Lower lobe of right lung (tissue), 2 donors: ENCODE data around the gene PANX3. TPM values are rescaled to one million over a fixed set of nuclear protein-coding genes. Genes with fewer than 3 reads are reported as not detected.

Experiments
- ATAC-seq, 2 donors: fragments of 200-7000 bp; cut with Tn5 transposase; one replicate each; pipeline ENCODE4 v1.9.1; 2020 to 2022; ENCODE audit warnings: mild to moderate bottlenecking in 2 of 2, moderate library complexity in 2 of 2
- DNase-seq: peaks from one replicate; pipeline ENCODE4 v3.0.0-alpha.2; 2020
- H3K27ac ChIP-seq: fragments of 200-600 bp; one replicate; pipeline ENCODE4 v1.8.0; 2022
- H3K27me3 ChIP-seq: fragments of 200-600 bp; one replicate; pipeline ENCODE4 v1.8.0; 2022; ENCODE audit warnings: low read depth
- H3K36me3 ChIP-seq: fragments of 200-600 bp; one replicate; pipeline ENCODE4 v1.8.0; 2022; ENCODE audit warnings: mild to moderate bottlenecking
- H3K4me1 ChIP-seq: fragments of 200-600 bp; one replicate; pipeline ENCODE4 v1.8.0; 2022
- H3K4me3 ChIP-seq: fragments of 200-600 bp; one replicate; pipeline ENCODE4 v1.8.0; 2022; ENCODE audit warnings: mild to moderate bottlenecking
- H3K9me3 ChIP-seq: fragments of 200-600 bp; one replicate; pipeline ENCODE4 v1.8.0; 2022
- intact Hi-C: fragments of 100-400 bp; cut with DNase I; formaldehyde crosslinking; loops from one replicate; pipeline ENCODE4 v1.11.0; 2022
- total RNA-seq: library from RNA; stranded (reverse); fragmentation: NEBNext Ultra II Directional; extraction: Animal tissue kit (Norgen Biotek cat#: 25700); gene quantifications from one replicate; pipeline ENCODE4 v1.2.1, GENCODE V29; 2021
- TF ChIP-seq, protein P1 (sequence below): fragments of 200-600 bp; IDR thresholded peaks from one replicate; pipeline ENCODE4 v1.8.0; 2022; ENCODE audit warnings: antibody characterized with exemption, mild to moderate bottlenecking
- donor health status: DM: no; HTN: yes; CAD: no; lungs with severe emphysema.

The PANX3 gene
- total RNA-seq, 1 donor from 2014 or later = not detected

DNA sequence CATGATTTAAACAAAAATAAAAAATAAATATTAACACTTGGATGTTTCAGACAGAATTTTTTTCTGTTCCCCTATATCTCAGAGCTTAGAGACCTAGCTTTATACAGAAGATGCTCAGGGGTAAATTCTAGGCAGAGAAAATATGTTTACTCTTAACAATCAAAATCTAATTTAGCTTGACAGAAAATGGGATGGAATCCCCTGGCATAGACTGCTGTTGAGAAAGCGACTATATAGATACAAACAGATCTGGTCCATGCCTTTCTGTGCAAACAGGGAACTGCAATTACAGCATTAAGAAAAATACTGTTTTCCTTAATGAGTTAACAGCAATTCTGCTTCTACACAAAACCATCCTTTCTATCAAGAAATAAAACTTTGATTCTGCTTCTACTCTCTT is 47.8 kb downstream of the PANX3 start:
- intact Hi-C loops = no loop called here
- no peak for ATAC-seq
- H3K9me3 ChIP-seq = no peaks in the 10 kb centered on the region

DNA sequence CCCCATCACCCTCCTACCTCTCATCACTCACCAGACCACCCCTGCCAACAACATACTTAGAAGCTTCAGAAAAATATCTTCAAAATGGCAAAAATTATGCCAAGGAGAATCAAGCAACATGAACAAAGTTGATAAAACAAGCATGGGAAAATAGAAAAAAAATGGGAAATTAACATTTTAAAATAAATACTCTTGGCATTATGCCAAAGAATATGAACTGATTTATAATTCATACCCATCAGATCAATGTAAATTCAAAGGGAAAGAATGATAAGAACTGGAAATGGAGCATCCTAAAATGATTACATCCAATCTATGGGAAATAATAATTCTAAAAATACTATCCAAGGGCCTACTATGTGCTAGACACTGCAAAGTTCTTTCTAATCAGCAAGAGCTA is 50.3 kb downstream of the PANX3 start:
- Histone ChIP-seq H3K36me3 (peaks cover 29% of the 10 kb centered on the region), H3K9me3 (no peaks in the 10 kb centered on the region), H3K4me1 (no peaks in the 10 kb centered on the region), H3K27me3 (no peaks in the 10 kb centered on the region), H3K4me3 (no peak overlapping the region), H3K27ac (no peak overlapping the region)
- TF ChIP-seq, protein P1, sequence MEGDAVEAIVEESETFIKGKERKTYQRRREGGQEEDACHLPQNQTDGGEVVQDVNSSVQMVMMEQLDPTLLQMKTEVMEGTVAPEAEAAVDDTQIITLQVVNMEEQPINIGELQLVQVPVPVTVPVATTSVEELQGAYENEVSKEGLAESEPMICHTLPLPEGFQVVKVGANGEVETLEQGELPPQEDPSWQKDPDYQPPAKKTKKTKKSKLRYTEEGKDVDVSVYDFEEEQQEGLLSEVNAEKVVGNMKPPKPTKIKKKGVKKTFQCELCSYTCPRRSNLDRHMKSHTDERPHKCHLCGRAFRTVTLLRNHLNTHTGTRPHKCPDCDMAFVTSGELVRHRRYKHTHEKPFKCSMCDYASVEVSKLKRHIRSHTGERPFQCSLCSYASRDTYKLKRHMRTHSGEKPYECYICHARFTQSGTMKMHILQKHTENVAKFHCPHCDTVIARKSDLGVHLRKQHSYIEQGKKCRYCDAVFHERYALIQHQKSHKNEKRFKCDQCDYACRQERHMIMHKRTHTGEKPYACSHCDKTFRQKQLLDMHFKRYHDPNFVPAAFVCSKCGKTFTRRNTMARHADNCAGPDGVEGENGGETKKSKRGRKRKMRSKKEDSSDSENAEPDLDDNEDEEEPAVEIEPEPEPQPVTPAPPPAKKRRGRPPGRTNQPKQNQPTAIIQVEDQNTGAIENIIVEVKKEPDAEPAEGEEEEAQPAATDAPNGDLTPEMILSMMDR = no peak
- DNase-seq (no peak), ATAC-seq (no peak)
- intact Hi-C loops = loop anchor here (10.0 kb wide), 1 partner anchor 103 kb away; the partner anchor contains the start of gene ESAM

More for the DNA sequence above, 47.8 kb downstream of the PANX3 start:
- TF ChIP-seq, protein P1 = no peak
- Histone ChIP-seq H3K4me1 (no peaks in the 10 kb centered on the region), H3K36me3 (peaks cover 15% of the 10 kb centered on the region), H3K27me3 (no peaks in the 10 kb centered on the region), H3K4me3 (no peak overlapping the region), H3K27ac (no peak overlapping the region)
- no peak for DNase-seq

DNA sequence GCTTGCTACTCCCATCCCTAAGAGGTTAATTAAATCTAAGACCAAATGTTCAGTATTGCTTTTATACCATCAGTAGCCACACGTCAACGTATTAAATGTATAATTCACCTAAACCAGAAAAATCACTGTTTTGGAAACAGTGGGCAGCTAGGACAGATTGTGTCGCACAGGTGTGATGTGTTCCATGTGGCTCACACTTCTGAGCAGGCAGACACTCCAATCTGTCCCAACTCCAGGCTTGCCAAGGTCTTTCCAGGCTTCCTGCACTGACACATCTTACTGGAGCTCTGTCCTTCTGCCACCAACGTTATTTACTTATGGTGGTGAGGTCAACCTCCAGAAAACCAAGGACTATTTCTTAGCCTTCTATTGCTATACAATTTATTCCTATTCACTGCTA is 50.9 kb downstream of the PANX3 start:
- Histone ChIP-seq H3K9me3 (no peaks in the 10 kb centered on the region), H3K4me3 (no peak overlapping the region), H3K4me1 (no peaks in the 10 kb centered on the region), H3K27me3 (no peaks in the 10 kb centered on the region), H3K27ac (no peak overlapping the region), H3K36me3 (peaks cover 31% of the 10 kb centered on the region)
- ATAC-seq (no peak), DNase-seq (no peak)
- intact Hi-C loops = loop anchor here (10.0 kb wide), 1 partner anchor 103 kb away; the partner anchor contains the start of gene ESAM
- TF ChIP-seq, protein P1 = no peak

DNA sequence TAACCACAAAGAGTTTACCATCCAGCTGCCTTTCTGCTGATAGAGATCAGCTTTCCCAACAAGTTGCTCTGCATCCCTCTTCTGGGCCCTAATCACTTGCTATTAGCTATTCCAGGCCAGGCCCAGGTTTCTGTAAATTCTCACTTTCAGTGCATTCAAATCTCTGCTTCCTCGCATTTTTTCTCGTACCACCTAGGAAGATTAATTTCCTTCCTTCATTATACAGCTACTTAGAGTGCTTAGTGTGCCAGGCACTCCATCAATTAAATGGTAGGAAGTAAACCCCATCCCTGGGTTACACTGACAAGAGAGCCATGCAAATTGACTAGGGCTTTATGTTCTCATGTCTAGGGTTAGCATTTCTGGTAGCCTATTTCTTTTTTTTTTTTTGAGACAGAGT is 52.6 kb downstream of the PANX3 start:
- Histone ChIP-seq H3K4me3 (no peak overlapping the region), H3K27me3 (no peaks in the 10 kb centered on the region), H3K9me3 (no peaks in the 10 kb centered on the region), H3K27ac (no peak overlapping the region), H3K4me1 (no peaks in the 10 kb centered on the region), H3K36me3 (peaks cover 32% of the 10 kb centered on the region)
- intact Hi-C loops = loop anchor here (10.0 kb wide), 1 partner anchor 101 kb away; the partner anchor contains the start of gene ESAM
- TF ChIP-seq, protein P1 = no peak
- ATAC-seq (no peak), DNase-seq (no peak)

DNA sequence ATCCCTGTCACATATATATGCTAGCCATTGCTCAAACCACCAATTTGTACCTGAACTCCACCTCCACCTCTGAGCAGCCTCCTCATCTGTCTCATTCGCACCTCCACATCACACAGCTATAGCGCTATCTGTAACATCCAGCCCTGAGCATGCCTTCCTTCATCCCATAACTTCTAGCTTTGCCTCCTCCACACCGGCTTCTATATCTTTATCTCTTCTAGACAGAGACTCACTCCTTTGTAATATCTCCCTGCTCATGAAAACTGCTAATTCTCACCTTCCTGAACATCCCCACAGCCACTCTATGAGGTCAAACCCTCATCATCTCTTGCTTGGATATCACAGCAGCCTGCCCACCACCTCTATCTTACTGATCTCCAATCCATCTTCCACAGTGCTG is 56.4 kb downstream of the PANX3 start:
- Histone ChIP-seq H3K27me3 (no peaks in the 10 kb centered on the region), H3K27ac (no peak overlapping the region), H3K9me3 (no peaks in the 10 kb centered on the region), H3K4me3 (no peak overlapping the region), H3K4me1 (peaks cover under 1% of the 10 kb centered on the region), H3K36me3 (peaks cover 26% of the 10 kb centered on the region)
- ATAC-seq (no peak), DNase-seq (no peak)
- intact Hi-C loops = loop anchor here (10.0 kb wide), 1 partner anchor 97 kb away; the partner anchor contains the start of gene ESAM
- TF ChIP-seq, protein P1 = no peak
